NT2/D1 (cell line): ENCODE data around the gene BCS1L.

Experiments used
- SUZ12 ChIP-seq: IDR thresholded peaks from 2 replicates; pipeline ENCODE4 v1.6.1; 2011; ENCODE audit not compliant: insufficient read length, insufficient read depth; ENCODE audit errors: extremely low read depth
- YY1 ChIP-seq: IDR thresholded peaks from 2 replicates; pipeline ENCODE4 v1.6.1; 2011; ENCODE audit not compliant: insufficient read length, insufficient read depth
- ZNF274 ChIP-seq: IDR thresholded peaks from 2 replicates; pipeline ENCODE4 v1.6.1; 2011; ENCODE audit warnings: mild to moderate bottlenecking, low read depth, low read length

GRCh38 chr2:218648088-218648786 lies 11.2 kb upstream of the BCS1L start:
- TF ChIP-seq ZNF274: no peak
- no peak for TF ChIP-seq SUZ12
- TF ChIP-seq YY1: no peak
